GM12878 (cell line): Measurements from ENCODE around the gene ADCY2. TPM values are rescaled to one million over a fixed set of nuclear protein-coding genes. Genes with fewer than 3 reads are reported as not detected.

Experiments used
- ATAC-seq: fragments of 200-7000 bp; cut with Tn5 transposase; 3 replicates; pipeline ENCODE4 v1.9.1; 2020; ENCODE audit warnings: mild to moderate bottlenecking, moderate library complexity
- BruUV-seq: library from RNA; stranded (reverse); fragments of 400-500 nt; replicated peaks from 2 replicates; lab custom pipeline; 2021; lab: Mats Ljungman, UMichigan
- CTCF ChIA-PET: fragments of 300-600 bp; sonication (Branson Sonifier 250); formaldehyde crosslinking; extraction: SDS; loops from one replicate; lab custom pipeline; 2021; ENCODE audit warnings: inconsistent platforms; lab: Yijun Ruan, JAX
- POLR2A ChIA-PET: fragments of 350-600 bp; formaldehyde crosslinking; extraction: SDS; loops from one replicate; lab custom pipeline; 2021; ENCODE audit warnings: inconsistent platforms; lab: Charles Lee
- RAD21 ChIA-PET: fragments of 300-600 bp; sonication (Branson Sonifier 250); formaldehyde crosslinking; loops from one replicate; lab custom pipeline; 2023; ENCODE audit warnings: antibody characterized with exemption; ENCODE audit not compliant: unreplicated experiment; lab: Charles Lee
- SMC1A ChIA-PET: fragments of 300-600 bp; sonication (Branson Sonifier 250); formaldehyde crosslinking; loops from one replicate; lab custom pipeline; 2023; ENCODE audit not compliant: unreplicated experiment, uncharacterized antibody; lab: Charles Lee
- DNase-seq: peaks from one replicate; pipeline ENCODE4 v3.0.0-alpha.2; 2011; ENCODE audit warnings: low read depth, low spot score
- FAIRE-seq: peaks from 3 replicates; lab custom pipeline; 2011; peaks lifted over from hg19 to GRCh38; lab: Jason Lieb, UNC
- H2AFZ ChIP-seq: 2 replicates; pipeline ENCODE4 v1.6.0; 2011; ENCODE audit warnings: low read depth, low read length, control low read depth; ENCODE audit not compliant: control insufficient read depth
- H3K27ac ChIP-seq: 2 replicates; pipeline ENCODE4 v1.5.1; 2011; ENCODE audit warnings: control low read depth; ENCODE audit not compliant: control insufficient read depth, insufficient read depth
- H3K27me3 ChIP-seq, 2 experiments: replicated peaks in 1 of 2; 2 replicates each; pipeline versions ENCODE4 v1.6.0 to v1.6.1; 2011; ENCODE audit warnings: low read length in 1 of 2; ENCODE audit not compliant: control insufficient read depth in 2 of 2, insufficient read depth in 2 of 2
- H3K36me3 ChIP-seq, 2 experiments: 2 replicates each; pipeline ENCODE4 v1.5.1; 2011; ENCODE audit warnings: low read length in 1 of 2; ENCODE audit not compliant: control insufficient read depth in 2 of 2, insufficient read depth in 2 of 2
- H3K4me1 ChIP-seq: 2 replicates; pipeline ENCODE4 v1.6.1; 2011; ENCODE audit warnings: mild to moderate bottlenecking, low read length, moderate library complexity, mixed read lengths; ENCODE audit not compliant: control insufficient read depth, insufficient read depth
- H3K4me2 ChIP-seq: 2 replicates; pipeline ENCODE4 v1.6.0; 2011; ENCODE audit warnings: control low read depth; ENCODE audit not compliant: control insufficient read depth, insufficient read depth
- H3K4me3 ChIP-seq: fragments of 200-600 bp; sonication (generic); 2 replicates; pipeline ENCODE4 v1.5.1; 2016
- H3K79me2 ChIP-seq: 2 replicates; pipeline ENCODE4 v1.6.0; 2011; ENCODE audit warnings: low read length; ENCODE audit not compliant: control insufficient read depth, insufficient read depth
- H3K9ac ChIP-seq: 2 replicates; pipeline ENCODE4 v1.8.0; 2011; ENCODE audit warnings: low read length, control low read depth, mixed read lengths; ENCODE audit not compliant: control insufficient read depth, insufficient read depth
- H3K9me3 ChIP-seq: replicated peaks from 3 replicates; pipeline ENCODE4 v1.5.1; 2011; ENCODE audit warnings: mild to moderate bottlenecking, low read length; ENCODE audit not compliant: control insufficient read depth, insufficient read depth
- H4K20me1 ChIP-seq: 2 replicates; pipeline ENCODE4 v1.6.0; 2011; ENCODE audit not compliant: control insufficient read depth, insufficient read depth
- ATF7 ChIP-seq: fragments of 450-650 bp; IDR thresholded peaks from 2 replicates; pipeline ENCODE4 v1.6.1; 2016; ENCODE audit warnings: low read depth, mild to moderate bottlenecking
- BCLAF1 ChIP-seq: fragments of 450-650 bp; IDR thresholded peaks from 2 replicates; pipeline ENCODE4 v1.6.1; 2017; ENCODE audit warnings: antibody characterized with exemption, mild to moderate bottlenecking, moderate library complexity
- CBX3 ChIP-seq: fragments of 200-600 bp; sonication (generic); IDR thresholded peaks from 2 replicates; pipeline ENCODE4 v1.6.1; 2016; ENCODE audit warnings: low read depth, borderline replicate concordance
- CEBPB ChIP-seq, 2 experiments: fragments of 150-350 bp in 1 of 2; IDR thresholded peaks; 2 replicates each; pipeline ENCODE4 v1.6.1; 2012 to 2014; ENCODE audit warnings: low read depth in 2 of 2, low read length in 2 of 2, borderline replicate concordance in 1 of 2, inconsistent platforms in 1 of 2
- CUX1 ChIP-seq: IDR thresholded peaks from 2 replicates; pipeline ENCODE4 v1.6.1; 2012; ENCODE audit warnings: improper control_type of control experiment, low read depth, low read length; ENCODE audit not compliant: insufficient replicate concordance
- HDAC6 ChIP-seq: fragments of 200-600 bp; sonication (generic); IDR thresholded peaks from one replicate; pipeline ENCODE4 v1.8.0; 2017; ENCODE audit warnings: antibody characterized with exemption; ENCODE audit not compliant: unreplicated experiment
- JUND ChIP-seq: IDR thresholded peaks from 2 replicates; pipeline ENCODE4 v1.6.1; 2012; ENCODE audit warnings: low read depth, mild to moderate bottlenecking, low read length, improper control_type of control experiment, moderate library complexity
- NFYB ChIP-seq: IDR thresholded peaks from 2 replicates; pipeline ENCODE4 v1.6.1; 2011; ENCODE audit warnings: low read depth, mild to moderate bottlenecking, low read length, improper control_type of control experiment, moderate library complexity; ENCODE audit not compliant: insufficient read depth
- SP1 ChIP-seq: IDR thresholded peaks from one replicate; pipeline ENCODE4 v1.6.1; 2011; ENCODE audit warnings: low read depth, low read length
- SPI1 ChIP-seq: IDR thresholded peaks from 2 replicates; pipeline ENCODE4 v1.6.1; 2011; ENCODE audit warnings: low read depth, mild to moderate bottlenecking, low read length, moderate library complexity, borderline replicate concordance; ENCODE audit not compliant: insufficient read depth
- SREBF2 ChIP-seq: IDR thresholded peaks from 2 replicates; pipeline ENCODE4 v1.6.1; 2012; ENCODE audit warnings: mild to moderate bottlenecking, low read length
- ZBTB4 ChIP-seq: fragments of 450-650 bp; formaldehyde crosslinking; IDR thresholded peaks from 2 replicates; pipeline ENCODE4 v1.4.0; 2022; ENCODE audit warnings: mild to moderate bottlenecking, moderate library complexity
- ZNF207 ChIP-seq: fragments of 450-650 bp; IDR thresholded peaks from 2 replicates; pipeline ENCODE4 v1.6.1; 2014; ENCODE audit warnings: antibody characterized with exemption, mild to moderate bottlenecking, borderline replicate concordance
- ZNF384 ChIP-seq: IDR thresholded peaks from 2 replicates; pipeline ENCODE4 v1.6.1; 2012; ENCODE audit warnings: low read depth, mild to moderate bottlenecking, low read length, improper control_type of control experiment, borderline replicate concordance
- WGBS: methylation state at CpG from one replicate; pipeline ENCODE4 v1.1.6; 2016; ENCODE audit warnings: low lambda C conversion rate; ENCODE audit not compliant: insufficient replicate concordance, insufficient coverage; ENCODE audit errors: missing lambda C conversion rate; 5-methylcytosine and 5-hydroxymethylcytosine counted together
- in situ Hi-C: fragments of 300-500 bp; cut with MboI; formaldehyde crosslinking; loops from 9 replicates; pipeline ENCODE4 v1.14.3; 2018; ENCODE audit warnings: mixed read lengths
- intact Hi-C: fragments of 100-400 bp; cut with micrococcal nuclease; formaldehyde crosslinking; loops from one replicate; pipeline ENCODE4 v1.14.2; 2022; ENCODE audit not compliant: unreplicated experiment
- polyA plus RNA-seq, 11 experiments: library from polyadenylated mRNA; depleted of rRNA in 4 of 11; unstranded in 6 of 11; stranded (reverse) in 5 of 11; fragments of >200 nt; fragmentation: Nextera tagmentation in 4 of 11; fragmentation: Illumina TruSeq in 1 of 11; extraction: Ambion mirVana in 4 of 11; extraction: Trizol in 1 of 11; gene quantifications; 1 replicate in 1 of 11; 2 replicates in 10 of 11; pipeline versions ENCODE4 v1.2.1 to v1.2.3, GENCODE V29; 2011 to 2016; ENCODE audit warnings: inconsistent platforms in 2 of 11, missing spikeins in 2 of 11, low read depth in 1 of 11
- total RNA-seq, 4 experiments: library from RNA; depleted of rRNA in 3 of 4; stranded (reverse); fragments of >200 nt in 3 of 4; fragmentation: Illumina TruSeq in 1 of 4; extraction: Trizol in 1 of 4; gene quantifications; 2 replicates each; pipeline versions ENCODE4 v1.2.1 to v1.2.3, GENCODE V29; 2013 to 2021

ADCY2 gene
- total and polyA plus RNA-seq, 10 of the 15 experiments (the other 5 are each of a cell fraction or from before 2014, with no cell fraction given), result 0.07 to 0.26 TPM; not detected in 8

GRCh38 chr5:7673658-7674057 lies 277.7 kb downstream of the ADCY2 start:
- Histone ChIP-seq H3K27ac (no peak overlapping the region), H3K27me3 (no peaks in the 10 kb centered on the region), H3K9me3 (no peaks in the 10 kb centered on the region), H3K36me3 (no peaks in the 10 kb centered on the region), H3K4me2 (no peak overlapping the region), H2AFZ (no peak overlapping the region), H3K9ac (no peak overlapping the region), H3K4me3 (no peak overlapping the region), H3K4me1 (no peaks in the 10 kb centered on the region), H3K79me2 (no peaks in the 10 kb centered on the region), H4K20me1 (no peaks in the 10 kb centered on the region)
- in situ Hi-C loops (no loop called here), intact Hi-C loops (no loop called here)
- no peak for FAIRE-seq
- 27% methylated on average over 7 of the region's 7 CpGs for WGBS
- ChIA-PET POLR2A (no interaction called here), SMC1A (no interaction called here), CTCF (no interaction called here), RAD21 (no interaction called here)
- no TSS peak for BruUV-seq
- no peak for DNase-seq
- ATAC-seq, result no peak
- no peak for TF ChIP-seq ZNF384
- no peak for TF ChIP-seq CEBPB (IDR thresholded peaks at IDR 0.05; ENCODE audit: borderline replicate concordance in 1 of 2, low read depth in 2 of 2, low read length in 2 of 2)
- TF ChIP-seq SREBF2, result no peak
- no peak for TF ChIP-seq HDAC6
- TF ChIP-seq BCLAF1, result no peak
- TF ChIP-seq ATF7, result no peak
- no peak for TF ChIP-seq SP1
- no peak for TF ChIP-seq ZBTB4 (CRISPR knock-in tag)
- no peak for TF ChIP-seq CBX3
- no peak for TF ChIP-seq NFYB
- TF ChIP-seq ZNF207, result no peak
- no peak for TF ChIP-seq JUND
- TF ChIP-seq CUX1, result no peak
- no peak for TF ChIP-seq SPI1
